IPS-NIHi7 (cell line): ENCODE measurements around the gene FBXL2.
"Not testable (repeated sequence)": the region's sequence is repeated elsewhere in the genome, so short reads cannot be mapped to it uniquely, and the experiment has no call there.

Experiments used
- DNase-seq: peaks from one replicate; pipeline ENCODE4 v3.0.0; 2012; ENCODE audit warnings: mixed read lengths; ENCODE audit errors: extremely low spot score

FBXL2 gene

GRCh38 chr3:33429306-33429705 is 152.1 kb downstream of the FBXL2 start:
- not testable (repeated sequence) for DNase-seq

- no peak for DNase-seq
Measured at GRCh38 chr3:33430061-33430460, 152.8 kb downstream of the FBXL2 start.

GRCh38 chr3:33430571-33430970 is 153.3 kb downstream of the FBXL2 start:
- no peak for DNase-seq

GRCh38 chr3:33433843-33434242 is 156.6 kb downstream of the FBXL2 start:
- DNase-seq: no peak
